Glutamatergic neuron (in vitro differentiated cells): Measurements from ENCODE around the gene OR4S2. TPM values are rescaled to one million over a fixed set of nuclear protein-coding genes. Genes with fewer than 3 reads are reported as not detected.

Source experiments
- DNase-seq: peaks from one replicate; pipeline ENCODE4 v3.0.0; 2022
- H3K27ac Mint-ChIP-seq: one replicate; pipeline ENCODE4 v1.8.0; 2020; ENCODE audit warnings: mild to moderate bottlenecking, mixed read lengths, inconsistent platforms; ENCODE audit not compliant: unreplicated experiment
- H3K27me3 Mint-ChIP-seq: one replicate; pipeline ENCODE4 v1.8.0; 2020; ENCODE audit warnings: mild to moderate bottlenecking, moderate library complexity, mixed read lengths, inconsistent platforms; ENCODE audit not compliant: unreplicated experiment
- H3K36me3 Mint-ChIP-seq: one replicate; pipeline ENCODE4 v1.8.0; 2020; ENCODE audit warnings: mild to moderate bottlenecking, mixed read lengths, inconsistent platforms; ENCODE audit not compliant: unreplicated experiment
- H3K4me1 Mint-ChIP-seq: one replicate; pipeline ENCODE4 v1.8.0; 2020; ENCODE audit warnings: mild to moderate bottlenecking, low read depth, mixed read lengths, inconsistent platforms; ENCODE audit not compliant: unreplicated experiment
- H3K4me3 Mint-ChIP-seq: one replicate; pipeline ENCODE4 v1.8.0; 2020; ENCODE audit warnings: mild to moderate bottlenecking, mixed read lengths, inconsistent platforms; ENCODE audit not compliant: unreplicated experiment
- H3K9me3 Mint-ChIP-seq: one replicate; pipeline ENCODE4 v1.8.0; 2020; ENCODE audit warnings: mild to moderate bottlenecking, moderate library complexity, mixed read lengths, inconsistent platforms; ENCODE audit not compliant: unreplicated experiment
- total RNA-seq: library from RNA; stranded (reverse); fragmentation: NEBNext Ultra II Directional; extraction: Animal tissue kit (Norgen Biotek cat#: 25700); gene quantifications from one replicate; pipeline ENCODE4 v1.2.1, GENCODE V29; 2021; ENCODE audit not compliant: unreplicated experiment
- TF ChIP-seq, protein P1 (sequence below): fragments of 200-600 bp; sonication (generic); IDR thresholded peaks from one replicate; pipeline ENCODE4 v1.5.0; 2021; ENCODE audit not compliant: partially characterized antibody, unreplicated experiment

Gene OR4S2
- total RNA-seq, 1 donor from 2014 or later, result not detected

DNA sequence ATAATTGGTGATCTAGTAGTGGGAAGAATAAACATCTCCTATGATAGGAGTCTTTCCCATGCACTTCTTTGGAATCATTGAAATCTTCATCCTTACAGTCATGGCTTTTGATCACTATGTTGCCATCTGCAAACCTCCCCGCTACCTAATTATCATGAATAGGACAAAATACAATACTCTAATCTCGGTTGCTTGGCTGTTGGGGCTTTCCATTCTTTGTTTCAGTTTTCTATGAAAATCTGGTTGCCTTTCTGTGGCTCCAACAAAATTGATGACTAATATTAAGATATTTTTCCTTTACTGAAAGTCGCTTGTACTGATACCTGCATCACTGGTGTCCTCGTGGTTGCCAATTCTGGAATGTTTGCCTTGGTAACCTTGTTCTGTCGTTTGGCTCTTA lies 25.7 kb downstream of the OR4S2 start:
- TF ChIP-seq, protein P1, sequence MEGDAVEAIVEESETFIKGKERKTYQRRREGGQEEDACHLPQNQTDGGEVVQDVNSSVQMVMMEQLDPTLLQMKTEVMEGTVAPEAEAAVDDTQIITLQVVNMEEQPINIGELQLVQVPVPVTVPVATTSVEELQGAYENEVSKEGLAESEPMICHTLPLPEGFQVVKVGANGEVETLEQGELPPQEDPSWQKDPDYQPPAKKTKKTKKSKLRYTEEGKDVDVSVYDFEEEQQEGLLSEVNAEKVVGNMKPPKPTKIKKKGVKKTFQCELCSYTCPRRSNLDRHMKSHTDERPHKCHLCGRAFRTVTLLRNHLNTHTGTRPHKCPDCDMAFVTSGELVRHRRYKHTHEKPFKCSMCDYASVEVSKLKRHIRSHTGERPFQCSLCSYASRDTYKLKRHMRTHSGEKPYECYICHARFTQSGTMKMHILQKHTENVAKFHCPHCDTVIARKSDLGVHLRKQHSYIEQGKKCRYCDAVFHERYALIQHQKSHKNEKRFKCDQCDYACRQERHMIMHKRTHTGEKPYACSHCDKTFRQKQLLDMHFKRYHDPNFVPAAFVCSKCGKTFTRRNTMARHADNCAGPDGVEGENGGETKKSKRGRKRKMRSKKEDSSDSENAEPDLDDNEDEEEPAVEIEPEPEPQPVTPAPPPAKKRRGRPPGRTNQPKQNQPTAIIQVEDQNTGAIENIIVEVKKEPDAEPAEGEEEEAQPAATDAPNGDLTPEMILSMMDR, result no peak
- H3K27me3 Mint-ChIP-seq, result no peaks in the 10 kb centered on the region
- no peaks in the 10 kb centered on the region for H3K9me3 Mint-ChIP-seq
- no peaks in the 10 kb centered on the region for H3K36me3 Mint-ChIP-seq
- H3K27ac Mint-ChIP-seq, result no peak overlapping the region
- no peak for DNase-seq
- H3K4me3 Mint-ChIP-seq, result no peak overlapping the region
- no peaks in the 10 kb centered on the region for H3K4me1 Mint-ChIP-seq

DNA sequence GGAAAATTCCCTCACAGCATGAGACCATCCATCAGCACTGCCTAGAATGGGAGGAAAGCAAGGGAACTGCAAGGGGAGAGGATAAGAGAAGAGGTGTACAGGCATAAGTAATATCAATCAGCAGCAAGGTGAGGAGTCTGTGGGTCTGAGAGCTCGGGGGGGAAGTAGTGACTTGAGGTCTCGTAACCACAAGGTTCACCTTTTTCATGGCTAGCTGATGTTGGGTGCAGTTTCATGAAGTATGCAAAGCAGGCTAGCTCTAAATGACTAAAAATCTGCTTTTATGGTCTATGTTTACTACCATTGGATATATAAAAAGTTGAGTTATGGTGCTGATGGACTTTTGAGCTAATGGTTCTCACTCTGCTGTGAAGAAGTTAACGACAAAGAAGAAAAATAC lies 49.7 kb downstream of the OR4S2 start:
- no peak overlapping the region for H3K27ac Mint-ChIP-seq
- no peaks in the 10 kb centered on the region for H3K27me3 Mint-ChIP-seq
- no peak for DNase-seq
- no peaks in the 10 kb centered on the region for H3K4me1 Mint-ChIP-seq
- no peaks in the 10 kb centered on the region for H3K36me3 Mint-ChIP-seq
- TF ChIP-seq, protein P1, result no peak
- peaks cover 2% of the 10 kb centered on the region for H3K9me3 Mint-ChIP-seq
- H3K4me3 Mint-ChIP-seq, result no peak overlapping the region

DNA sequence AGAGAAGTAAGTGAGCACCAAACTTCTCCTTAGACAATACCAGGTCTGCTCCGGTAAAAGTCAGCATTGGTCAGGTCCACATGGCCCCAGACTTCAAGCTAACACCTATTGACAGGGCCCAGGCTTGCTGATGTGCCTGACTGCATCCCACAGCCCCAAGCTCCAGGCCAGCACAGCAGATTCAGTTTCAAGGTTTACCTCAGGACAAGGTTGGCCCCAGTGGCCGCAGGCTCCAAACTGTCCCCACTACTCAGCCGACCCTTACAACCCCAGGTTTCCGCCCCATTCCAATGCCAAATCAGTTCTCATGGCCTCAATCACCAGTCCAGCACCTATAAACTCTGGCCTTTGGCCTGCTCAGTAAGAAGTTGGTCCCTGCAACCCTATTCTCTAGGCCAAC lies 53.3 kb downstream of the OR4S2 start:
- no peaks in the 10 kb centered on the region for H3K4me1 Mint-ChIP-seq
- DNase-seq, result no peak
- TF ChIP-seq, protein P1, result no peak
- peaks cover 4% of the 10 kb centered on the region for H3K9me3 Mint-ChIP-seq
- H3K27ac Mint-ChIP-seq, result no peak overlapping the region
- H3K27me3 Mint-ChIP-seq, result no peaks in the 10 kb centered on the region
- H3K36me3 Mint-ChIP-seq, result no peaks in the 10 kb centered on the region
- no peak overlapping the region for H3K4me3 Mint-ChIP-seq

Other genes starting within 250 kb of the OR4S2 start
- not detected for gene OR4C15, start 93.9 kb upstream of the OR4S2 start, total RNA-seq
- gene OR4C16, start 76.2 kb upstream of the OR4S2 start, total RNA-seq, result not detected
- gene OR4C11, start 40.7 kb upstream of the OR4S2 start, total RNA-seq, result not detected
- gene OR4P4, start 13.2 kb upstream of the OR4S2 start, total RNA-seq, result not detected
- not detected for gene OR4C6, start 13.9 kb downstream of the OR4S2 start, total RNA-seq
- gene OR5D13, start 125.1 kb downstream of the OR4S2 start, total RNA-seq, result not detected
- not detected for gene OR5D14, start 147.2 kb downstream of the OR4S2 start, total RNA-seq
- not detected for gene OR5L1, start 163.0 kb downstream of the OR4S2 start, total RNA-seq
- gene OR5D18, start 171.3 kb downstream of the OR4S2 start, total RNA-seq, result not detected
- gene OR5L2, start 178.9 kb downstream of the OR4S2 start, total RNA-seq, result not detected
- gene OR5D16, start 190.4 kb downstream of the OR4S2 start, total RNA-seq, result not detected
- 0.37 TPM for gene TRIM51, start 235.0 kb downstream of the OR4S2 start, total RNA-seq